Measurements from ENCODE around the gene RAB3C.

The RAB3C gene

DNA sequence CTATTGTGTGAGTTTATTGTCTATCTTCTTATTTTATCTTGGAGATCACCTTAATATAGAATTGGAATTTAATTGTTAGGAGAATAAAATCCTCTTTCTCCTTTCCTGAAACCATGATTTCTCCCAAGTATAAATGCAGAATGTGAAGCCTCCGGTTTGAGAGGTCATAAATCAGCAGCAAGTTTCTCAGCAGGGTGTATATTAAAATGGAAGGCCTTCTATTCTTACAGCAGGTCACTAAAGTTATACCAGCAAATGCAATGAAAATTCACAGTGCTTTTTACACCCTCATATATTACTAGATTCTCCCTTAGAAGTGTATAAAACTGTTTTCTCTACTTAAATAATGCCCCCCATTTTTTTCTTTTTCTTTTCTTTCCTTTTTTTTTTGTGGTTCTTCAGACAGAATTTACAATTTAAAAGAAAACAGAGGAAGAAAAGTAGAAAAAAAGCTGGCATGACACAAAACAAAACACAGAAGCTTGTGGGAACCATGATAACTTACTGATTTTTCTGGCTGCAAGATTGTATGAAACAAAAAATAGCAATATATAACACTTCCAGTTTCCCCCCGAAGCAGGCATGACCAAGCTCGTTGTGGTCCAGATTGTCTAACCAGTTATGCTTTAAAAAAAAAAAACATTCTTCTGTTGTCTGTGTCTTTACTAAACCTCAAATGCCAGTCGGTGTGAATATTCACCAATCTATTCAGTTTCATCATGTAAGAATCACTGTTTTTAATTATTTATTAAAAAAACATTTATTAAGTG, 211.2 kb downstream of the RAB3C start:
- H3K9ac ChIP-seq (ENCODE audit: low read length): no peak overlapping the region
- H3K9me3 ChIP-seq (replicated peaks; ENCODE audit: insufficient read depth, low read length): no peaks in the 10 kb centered on the region
- H3K4me1 ChIP-seq (ENCODE audit: low read length): no peaks in the 10 kb centered on the region
- no peak overlapping the region for H3K27ac ChIP-seq (ENCODE audit: low read length)
- H4K20me1 ChIP-seq (ENCODE audit: insufficient read depth, low read length): no peaks in the 10 kb centered on the region
- no peak overlapping the region for H3K4me2 ChIP-seq (ENCODE audit: low read depth, low read length)
- H3K27me3 ChIP-seq (replicated peaks; ENCODE audit: insufficient read depth, low read length): no peaks in the 10 kb centered on the region
- no peak overlapping the region for H2AFZ ChIP-seq (ENCODE audit: low read length)
- DNase-seq: no peak
- TF ChIP-seq EZH2phosphoT487 (IDR thresholded peaks at IDR 0.05; ENCODE audit: low read length) (no peak), EZH2 (optimal IDR thresholded peaks at IDR 0.05; ENCODE audit: low read depth, low read length) (no peak)
- TF ChIP-seq, protein P1, sequence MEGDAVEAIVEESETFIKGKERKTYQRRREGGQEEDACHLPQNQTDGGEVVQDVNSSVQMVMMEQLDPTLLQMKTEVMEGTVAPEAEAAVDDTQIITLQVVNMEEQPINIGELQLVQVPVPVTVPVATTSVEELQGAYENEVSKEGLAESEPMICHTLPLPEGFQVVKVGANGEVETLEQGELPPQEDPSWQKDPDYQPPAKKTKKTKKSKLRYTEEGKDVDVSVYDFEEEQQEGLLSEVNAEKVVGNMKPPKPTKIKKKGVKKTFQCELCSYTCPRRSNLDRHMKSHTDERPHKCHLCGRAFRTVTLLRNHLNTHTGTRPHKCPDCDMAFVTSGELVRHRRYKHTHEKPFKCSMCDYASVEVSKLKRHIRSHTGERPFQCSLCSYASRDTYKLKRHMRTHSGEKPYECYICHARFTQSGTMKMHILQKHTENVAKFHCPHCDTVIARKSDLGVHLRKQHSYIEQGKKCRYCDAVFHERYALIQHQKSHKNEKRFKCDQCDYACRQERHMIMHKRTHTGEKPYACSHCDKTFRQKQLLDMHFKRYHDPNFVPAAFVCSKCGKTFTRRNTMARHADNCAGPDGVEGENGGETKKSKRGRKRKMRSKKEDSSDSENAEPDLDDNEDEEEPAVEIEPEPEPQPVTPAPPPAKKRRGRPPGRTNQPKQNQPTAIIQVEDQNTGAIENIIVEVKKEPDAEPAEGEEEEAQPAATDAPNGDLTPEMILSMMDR (IDR thresholded peaks at IDR 0.05; ENCODE audit: low read length): no peak
- no peak overlapping the region for H3K4me3 ChIP-seq (ENCODE audit: low read length)
- H3K9me2 ChIP-seq (replicated peaks; ENCODE audit: insufficient read depth, low read length): no peaks in the 10 kb centered on the region
- no peaks in the 10 kb centered on the region for H3F3A ChIP-seq (ENCODE audit: insufficient read depth, low read length)
- no peaks in the 10 kb centered on the region for H3K79me2 ChIP-seq (ENCODE audit: low read length)
- H3K36me3 ChIP-seq (replicated peaks; ENCODE audit: insufficient read depth, low read length): no peaks in the 10 kb centered on the region

DNA sequence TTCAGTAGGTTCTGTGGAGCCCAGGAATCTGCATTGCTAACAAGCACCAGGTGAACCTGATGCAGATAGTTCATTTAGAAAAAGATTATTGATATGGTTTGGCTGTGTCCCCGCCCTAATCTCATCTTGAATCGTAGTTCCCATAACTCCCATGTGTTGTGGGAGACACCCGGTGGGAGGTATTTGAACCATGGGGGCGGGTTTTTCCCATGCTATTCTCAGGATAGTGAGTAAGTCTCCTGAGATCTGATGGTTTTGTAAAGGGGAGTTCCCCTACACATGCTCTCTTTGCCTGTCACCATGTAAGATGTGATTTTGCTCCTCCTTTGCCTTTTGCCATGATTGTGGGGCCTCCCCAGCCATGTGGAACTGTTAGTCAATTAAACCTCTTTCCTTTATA, 212.0 kb downstream of the RAB3C start:
- no peak for DNase-seq
- Histone ChIP-seq H3K27ac (ENCODE audit: low read length) (no peak overlapping the region), H3K27me3 (replicated peaks; ENCODE audit: insufficient read depth, low read length) (no peaks in the 10 kb centered on the region), H2AFZ (ENCODE audit: low read length) (no peak overlapping the region), H3K9me2 (replicated peaks; ENCODE audit: insufficient read depth, low read length) (no peaks in the 10 kb centered on the region), H3K4me1 (ENCODE audit: low read length) (no peaks in the 10 kb centered on the region), H3K79me2 (ENCODE audit: low read length) (no peaks in the 10 kb centered on the region), H3K36me3 (replicated peaks; ENCODE audit: insufficient read depth, low read length) (no peaks in the 10 kb centered on the region), H3F3A (ENCODE audit: insufficient read depth, low read length) (no peaks in the 10 kb centered on the region), H3K9me3 (replicated peaks; ENCODE audit: insufficient read depth, low read length) (no peaks in the 10 kb centered on the region), H3K4me2 (ENCODE audit: low read depth, low read length) (no peak overlapping the region), H3K4me3 (ENCODE audit: low read length) (no peak overlapping the region), H3K9ac (ENCODE audit: low read length) (no peak overlapping the region), H4K20me1 (ENCODE audit: insufficient read depth, low read length) (no peaks in the 10 kb centered on the region)
- TF ChIP-seq EZH2 (optimal IDR thresholded peaks at IDR 0.05; ENCODE audit: low read depth, low read length) (no peak), EZH2phosphoT487 (IDR thresholded peaks at IDR 0.05; ENCODE audit: low read length) (no peak)
- TF ChIP-seq, protein P1 (IDR thresholded peaks at IDR 0.05; ENCODE audit: low read length): no peak

DNA sequence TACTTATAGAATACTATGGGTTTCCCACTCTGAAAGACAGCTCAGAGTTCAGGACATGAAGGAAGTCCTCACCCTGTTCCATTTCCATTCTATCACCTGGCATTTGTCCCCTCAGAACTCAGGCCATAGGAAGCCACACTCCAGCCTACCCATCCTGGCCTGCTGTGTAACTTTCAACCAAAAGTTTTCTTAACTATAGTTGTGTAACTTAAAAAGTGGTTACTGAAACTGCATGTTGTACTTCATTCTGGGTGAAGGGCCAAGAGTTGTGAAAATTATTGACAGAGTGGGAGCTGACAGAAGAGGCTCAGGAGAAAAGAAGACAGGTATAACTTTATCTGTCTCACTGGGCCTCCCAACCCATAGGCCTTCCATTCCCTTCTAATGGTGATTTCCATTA, 212.5 kb downstream of the RAB3C start:
- Histone ChIP-seq H3K36me3 (replicated peaks; ENCODE audit: insufficient read depth, low read length) (no peaks in the 10 kb centered on the region), H3K4me1 (ENCODE audit: low read length) (no peaks in the 10 kb centered on the region)
- no peak for TF ChIP-seq EZH2phosphoT487 (IDR thresholded peaks at IDR 0.05; ENCODE audit: low read length)
- no peak for TF ChIP-seq EZH2 (optimal IDR thresholded peaks at IDR 0.05; ENCODE audit: low read depth, low read length)
- TF ChIP-seq, protein P1 (IDR thresholded peaks at IDR 0.05; ENCODE audit: low read length): no peak

More for the DNA sequence above, 212.5 kb downstream of the RAB3C start:
- DNase-seq: no peak
- H2AFZ ChIP-seq (ENCODE audit: low read length): no peak overlapping the region
- H3K79me2 ChIP-seq (ENCODE audit: low read length): no peaks in the 10 kb centered on the region
- no peaks in the 10 kb centered on the region for H3K27me3 ChIP-seq (replicated peaks; ENCODE audit: insufficient read depth, low read length)
- H3K9me3 ChIP-seq (replicated peaks; ENCODE audit: insufficient read depth, low read length): no peaks in the 10 kb centered on the region
- H3F3A ChIP-seq (ENCODE audit: insufficient read depth, low read length): no peaks in the 10 kb centered on the region
- H4K20me1 ChIP-seq (ENCODE audit: insufficient read depth, low read length): no peaks in the 10 kb centered on the region
- no peak overlapping the region for H3K4me2 ChIP-seq (ENCODE audit: low read depth, low read length)
- no peak overlapping the region for H3K4me3 ChIP-seq (ENCODE audit: low read length)
- no peak overlapping the region for H3K9ac ChIP-seq (ENCODE audit: low read length)
- H3K9me2 ChIP-seq (replicated peaks; ENCODE audit: insufficient read depth, low read length): no peaks in the 10 kb centered on the region
- no peak overlapping the region for H3K27ac ChIP-seq (ENCODE audit: low read length)
